Panc1 (cell line): ENCODE results near the gene ZNF648. TPM values are rescaled to one million over a fixed set of nuclear protein-coding genes. Genes with fewer than 3 reads are reported as not detected.

ENCODE experiments used
- ATAC-seq: fragments of 200-7000 bp; cut with Tn5 transposase; 2 replicates; pipeline ENCODE4 v1.9.1; 2020; ENCODE audit warnings: mild to moderate bottlenecking, moderate library complexity
- BruUV-seq: library from RNA; stranded (reverse); fragments of 400-500 nt; replicated peaks from 2 replicates; lab custom pipeline; 2021; lab: Mats Ljungman, UMichigan
- CTCF ChIA-PET: fragments of 300-600 bp; sonication (Branson Sonifier 250); formaldehyde crosslinking; loops from one replicate; lab custom pipeline; 2022; ENCODE audit warnings: antibody characterized with exemption; lab: Charles Lee
- POLR2A ChIA-PET: fragments of 300-600 bp; sonication (Branson Sonifier 250); formaldehyde crosslinking; loops from one replicate; lab custom pipeline; 2022; ENCODE audit warnings: antibody characterized with exemption; lab: Charles Lee
- DNase-seq: peaks from one replicate; pipeline ENCODE4 v3.0.0-alpha.2; 2010; ENCODE audit warnings: low read depth, low spot score
- H3K27ac ChIP-seq: 2 replicates; pipeline ENCODE4 v1.5.1; 2011; ENCODE audit warnings: mild to moderate bottlenecking, low read length, inconsistent platforms
- H3K27me3 ChIP-seq: fragments of 200-500 bp; sonication (Bioruptor generic); 2 replicates; pipeline ENCODE4 v1.6.0; 2014; ENCODE audit warnings: low read length, inconsistent platforms; ENCODE audit not compliant: control insufficient read depth, insufficient read depth
- H3K36me3 ChIP-seq: fragments of 200-500 bp; sonication (Bioruptor generic); 2 replicates; pipeline ENCODE4 v1.5.1; 2014; ENCODE audit warnings: inconsistent platforms, mild to moderate bottlenecking, low read length, moderate library complexity; ENCODE audit not compliant: control insufficient read depth, insufficient read depth
- H3K4me1 ChIP-seq: 2 replicates; pipeline ENCODE4 v1.5.1; 2011; ENCODE audit warnings: inconsistent platforms, mild to moderate bottlenecking, low read length, moderate library complexity; ENCODE audit not compliant: control insufficient read depth, insufficient read depth
- H3K4me3 ChIP-seq, 2 experiments: 2 replicates each; pipeline ENCODE4 v1.5.1; 2011 to 2012; ENCODE audit warnings: low read depth in 2 of 2, low read length in 2 of 2, mild to moderate bottlenecking in 2 of 2, inconsistent platforms in 1 of 2, moderate library complexity in 1 of 2
- H3K9me3 ChIP-seq: fragments of 200-500 bp; sonication (Bioruptor generic); 2 replicates; pipeline ENCODE4 v1.5.1; 2014; ENCODE audit warnings: low read depth, mild to moderate bottlenecking, inconsistent platforms, low read length, moderate library complexity; ENCODE audit not compliant: control insufficient read depth, insufficient read depth
- CTCF ChIP-seq: fragments of 450-650 bp; IDR thresholded peaks from 2 replicates; pipeline ENCODE4 v1.5.1; 2017; ENCODE audit warnings: mild to moderate bottlenecking
- POLR2AphosphoS5 ChIP-seq: IDR thresholded peaks from 2 replicates; pipeline ENCODE4 v1.6.1; 2012; ENCODE audit warnings: mild to moderate bottlenecking, low read depth, low read length, moderate library complexity
- REST ChIP-seq, 2 experiments: IDR thresholded peaks; 2 replicates each; pipeline ENCODE4 v1.6.1; 2011 to 2012; ENCODE audit warnings: low read depth in 2 of 2, control low read depth in 1 of 2, low read length in 1 of 2, mild to moderate bottlenecking in 1 of 2, moderate library complexity in 1 of 2; ENCODE audit not compliant: insufficient read depth in 1 of 2
- SIN3A ChIP-seq: IDR thresholded peaks from 2 replicates; pipeline ENCODE4 v1.6.1; 2012; ENCODE audit warnings: low read depth, mild to moderate bottlenecking, low read length, moderate library complexity, borderline replicate concordance; ENCODE audit not compliant: insufficient read depth
- TCF7L2 ChIP-seq: IDR thresholded peaks from 2 replicates; pipeline ENCODE4 v1.6.1; 2011; ENCODE audit warnings: mild to moderate bottlenecking, low read depth, low read length, inconsistent platforms
- in situ Hi-C: cut with HindIII; loops from 2 replicates; pipeline ENCODE4 v1.10.0; 2016; ENCODE audit warnings: low sequenced_read_pairs, low pct_unique_long_range_greater_than_20kb
- intact Hi-C: fragments of 100-400 bp; cut with micrococcal nuclease; formaldehyde crosslinking; loops from one replicate; pipeline ENCODE4 v1.10.0; 2022; ENCODE audit not compliant: unreplicated experiment
- total RNA-seq: library from RNA; stranded (reverse); gene quantifications from one replicate; pipeline ENCODE4 v1.2.1, GENCODE V29; 2021; ENCODE audit not compliant: unreplicated experiment

The ZNF648 gene
- total RNA-seq, 1 experiment from 2014 or later = not detected

- POLR2A ChIA-PET = interaction anchor here (0.7 kb wide), 1 partner anchor 10 kb away, joined by 3 read pairs; no protein-coding TSS in a partner anchor
- TF ChIP-seq SIN3A (no peak), REST (IDR thresholded peaks at IDR 0.05; ENCODE audit: insufficient read depth in 1 of 2, low read depth in 2 of 2, low read length in 1 of 2) (no peak), CTCF (no peak), TCF7L2 (no peak), POLR2AphosphoS5 (no peak)
- in situ Hi-C loops = no loop called here
Observed at GRCh38 chr1:182064611-182065010, 3.1 kb upstream of the ZNF648 start.

GRCh38 chr1:182062223-182062622 is 711 bp upstream of the ZNF648 start:
- Histone ChIP-seq H3K36me3 (no peaks in the 10 kb centered on the region), H3K9me3 (no peaks in the 10 kb centered on the region), H3K4me3 (no peak overlapping the region), H3K27ac (no peak overlapping the region), H3K27me3 (no peaks in the 10 kb centered on the region), H3K4me1 (no peaks in the 10 kb centered on the region)
- DNase-seq (no peak), ATAC-seq (no peak)
- in situ Hi-C loops = no loop called here
- ChIA-PET POLR2A (no interaction called here), CTCF (no interaction called here)
- BruUV-seq = no TSS peak
- TF ChIP-seq POLR2AphosphoS5 = no peak
- no peak for TF ChIP-seq CTCF
- TF ChIP-seq SIN3A = no peak
- no peak for TF ChIP-seq TCF7L2
- no peak for TF ChIP-seq REST (IDR thresholded peaks at IDR 0.05; ENCODE audit: insufficient read depth in 1 of 2, low read depth in 2 of 2, low read length in 1 of 2)
- intact Hi-C loops = no loop called here

More at GRCh38 chr1:182064611-182065010, 3.1 kb upstream of the ZNF648 start:
- Histone ChIP-seq H3K4me1 (no peaks in the 10 kb centered on the region), H3K9me3 (no peaks in the 10 kb centered on the region), H3K27me3 (no peaks in the 10 kb centered on the region), H3K4me3 (no peak overlapping the region), H3K36me3 (no peaks in the 10 kb centered on the region), H3K27ac (no peak overlapping the region)
- CTCF ChIA-PET = interaction anchor here (0.6 kb wide), 1 partner anchor 128 kb away, joined by 7 read pairs; no protein-coding TSS in a partner anchor
- BruUV-seq = no TSS peak
- no peak for DNase-seq
- intact Hi-C loops = loop anchor here (5.0 kb wide), 1 partner anchor 577 kb away; no protein-coding TSS in a partner anchor
- no peak for ATAC-seq
